GM19372 (cell line): ENCODE data around the gene EPHA1.
A peak's percentile ranks its signal among the peaks of the same experiment; 100 is the strongest.

ENCODE experiments used
- ATAC-seq: cut with Tn5 transposase; IDR thresholded peaks from one replicate; pipeline ENCODE4 v1.9.1; 2021; ENCODE audit warnings: mild to moderate bottlenecking, low read depth, moderate library complexity; ENCODE audit not compliant: unreplicated experiment

Gene EPHA1

GRCh38 chr7:143408686-143409561 is at the start of gene EPHA1:
Gene EPHA1, minus strand, starts transcription at chr7:143408856. Its CDS starts 51 bp downstream, at chr7:143408805.
- ATAC-seq = no peak

DNA sequence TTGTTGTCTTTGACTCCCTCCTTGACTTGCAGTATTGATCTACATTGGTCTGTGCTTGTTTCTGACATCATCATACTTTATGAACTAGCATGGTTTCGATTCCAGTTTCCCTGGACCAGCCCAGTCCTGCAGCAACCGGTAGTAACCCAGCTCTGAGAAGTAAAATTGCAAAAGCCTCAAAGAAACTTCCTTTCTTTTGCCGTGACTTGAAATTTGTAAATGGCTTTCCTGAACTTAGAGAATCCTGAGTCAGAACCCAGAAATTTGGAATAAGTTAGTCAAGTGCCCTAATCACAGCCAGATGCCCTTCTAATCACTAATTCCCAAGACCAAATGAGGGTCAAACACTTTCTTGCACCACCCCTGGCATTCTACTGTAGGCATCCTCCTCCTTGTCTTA is 49.6 kb upstream of the EPHA1 start:
- ATAC-seq = no peak

DNA sequence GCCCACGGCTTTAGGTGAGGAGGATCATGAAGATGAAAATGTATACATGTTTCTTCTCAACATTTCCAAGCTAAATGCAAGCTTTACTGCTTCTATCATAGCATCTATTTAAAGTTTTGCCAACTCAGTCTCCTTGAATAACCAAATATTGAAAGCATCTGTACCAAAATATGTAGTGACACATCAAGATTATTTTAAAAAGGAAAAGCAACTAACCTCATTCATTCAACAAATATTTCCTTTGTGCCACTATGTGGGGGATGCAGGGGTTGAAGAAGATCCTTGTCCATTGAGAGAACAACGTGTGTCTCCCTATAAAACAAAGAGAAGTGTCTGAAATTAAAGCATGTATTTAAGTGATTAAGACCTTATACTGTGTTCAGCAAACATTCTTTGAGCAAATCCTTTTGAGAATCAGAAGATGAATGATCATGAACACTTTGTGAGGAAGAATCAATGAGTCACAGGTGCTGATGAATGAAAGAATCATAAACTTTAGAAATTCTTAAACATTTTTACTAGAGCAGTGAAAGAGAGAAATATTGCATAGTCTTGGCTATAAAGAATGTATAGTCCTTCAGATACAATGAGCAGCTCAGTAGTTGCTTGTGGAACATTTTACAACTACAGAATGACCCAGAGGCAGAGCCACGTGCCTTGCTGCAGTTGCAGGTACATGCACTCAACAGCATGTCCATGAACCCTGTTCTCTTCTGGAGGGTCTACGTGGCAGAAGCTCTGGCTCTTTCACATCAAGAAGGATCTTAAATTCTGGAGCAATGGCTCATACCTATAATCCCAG is 48.5 kb upstream of the EPHA1 start:
- ATAC-seq = no peak

DNA sequence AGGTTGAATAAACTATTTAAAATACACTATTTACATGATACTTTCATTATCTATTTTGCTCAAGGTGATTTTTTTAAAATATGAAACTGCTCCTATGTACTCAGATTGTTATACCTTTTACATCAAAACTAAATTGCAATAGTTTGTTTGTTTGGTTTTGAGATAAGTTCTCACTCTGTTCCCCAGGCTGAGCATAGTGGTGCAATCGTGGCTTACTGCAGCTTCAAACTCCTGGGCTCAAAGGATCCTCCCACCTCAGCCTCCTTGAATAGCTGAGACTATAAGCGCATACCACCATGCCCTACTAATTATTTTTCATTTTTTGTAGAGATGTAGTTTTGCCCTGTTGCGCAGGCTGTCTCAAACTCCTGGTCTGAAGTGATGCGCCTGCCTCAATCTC is 47.3 kb upstream of the EPHA1 start:
- no peak for ATAC-seq

- ATAC-seq = no peak
Measured at GRCh38 chr7:143455491-143455890, 46.8 kb upstream of the EPHA1 start.

DNA sequence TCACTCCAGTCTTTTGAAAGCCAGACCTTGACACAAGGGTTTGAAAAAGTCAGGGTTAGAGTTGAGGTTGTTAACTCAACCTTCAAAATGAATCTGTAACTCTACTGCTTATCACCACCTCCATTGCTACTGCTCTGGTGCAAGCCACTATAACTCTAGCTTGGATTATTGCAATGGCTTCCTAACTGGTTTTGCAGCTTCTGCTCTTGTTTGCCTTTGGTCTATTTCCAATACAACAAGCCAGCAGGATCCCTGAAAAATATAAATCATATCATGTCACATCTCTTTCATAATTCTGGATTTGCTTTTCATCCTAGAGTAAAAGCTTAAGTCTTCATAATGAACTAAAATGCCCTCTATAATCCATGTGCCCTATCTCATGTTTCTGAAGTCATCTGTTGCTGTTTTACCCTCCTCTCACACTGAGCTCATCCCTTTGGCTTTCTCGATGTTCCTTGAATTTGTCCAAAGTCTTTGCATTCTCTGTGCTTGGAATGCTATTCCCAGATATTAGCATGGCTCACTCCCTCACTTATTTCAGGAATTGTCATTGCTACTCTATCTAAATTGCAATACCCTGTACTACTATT is 45.5 kb upstream of the EPHA1 start:
- ATAC-seq = no peak

- no peak for ATAC-seq
Measured at GRCh38 chr7:143452495-143452894, 43.8 kb upstream of the EPHA1 start.

DNA sequence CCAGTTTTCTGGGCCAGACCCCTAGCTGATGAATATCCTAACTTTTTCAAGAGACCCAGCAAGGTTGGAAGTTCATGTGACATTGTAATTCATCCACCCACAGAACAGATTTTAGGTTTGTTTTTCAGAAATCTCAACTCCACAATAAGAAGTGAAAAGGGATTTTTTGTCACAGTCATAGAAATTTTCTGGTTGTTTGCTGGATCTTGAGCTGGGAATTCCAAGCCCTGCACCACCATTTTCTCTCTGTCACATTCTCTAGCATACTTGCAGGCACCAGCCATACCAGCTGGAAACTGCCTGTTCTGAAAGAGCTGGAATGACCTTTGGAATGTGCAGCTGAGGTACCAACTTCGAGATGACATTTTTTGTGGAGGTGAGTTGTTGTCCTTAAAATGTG is 43.1 kb upstream of the EPHA1 start:
- ATAC-seq = no peak

DNA sequence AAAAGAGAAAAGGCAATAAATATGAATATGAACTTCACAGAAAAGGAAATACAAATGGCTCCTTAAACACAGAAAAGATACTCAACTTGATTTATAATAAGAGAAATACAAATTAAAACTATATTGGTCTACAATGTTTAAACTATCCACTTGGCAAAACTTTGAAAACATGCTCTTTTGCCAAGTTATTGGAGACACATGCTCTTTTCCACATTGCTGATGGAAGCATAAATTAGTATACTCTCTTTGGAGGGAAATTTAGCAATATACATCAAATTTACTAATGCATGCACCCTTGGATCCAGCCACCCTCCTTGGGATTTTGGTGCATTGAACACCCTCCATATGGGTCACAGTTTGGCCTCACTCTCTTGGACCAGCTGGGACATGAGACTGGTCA is 42.5 kb upstream of the EPHA1 start:
- no peak for ATAC-seq

GRCh38 chr7:143449793-143450192 is 41.1 kb upstream of the EPHA1 start:
- ATAC-seq = no peak

- ATAC-seq = no peak
Measured at GRCh38 chr7:143448429-143448828, 39.8 kb upstream of the EPHA1 start.

DNA sequence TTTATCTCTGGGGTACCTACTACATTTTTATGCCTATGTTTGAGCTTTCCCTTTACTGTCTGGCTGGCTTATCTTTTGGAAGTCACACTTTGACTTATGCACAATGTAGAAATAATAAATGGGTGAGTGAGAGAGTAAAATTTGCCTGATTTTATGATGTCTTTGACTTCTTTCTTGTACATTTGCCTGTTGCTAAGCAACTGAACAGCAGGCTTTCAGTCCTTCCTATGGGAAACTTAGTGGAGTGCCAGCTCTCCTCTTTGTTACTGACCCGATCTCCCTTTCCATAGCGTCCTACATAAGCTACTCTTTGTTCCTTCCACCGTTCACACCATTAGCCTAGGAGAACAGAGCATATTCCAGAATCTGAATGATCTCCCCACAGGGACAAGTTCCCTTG is 38.8 kb upstream of the EPHA1 start:
- no peak for ATAC-seq

- no peak for ATAC-seq
Measured at GRCh38 chr7:143444785-143445184, 36.1 kb upstream of the EPHA1 start.

GRCh38 chr7:143444063-143444782 is 35.6 kb upstream of the EPHA1 start:
- no peak for ATAC-seq

GRCh38 chr7:143443153-143443552 is 34.5 kb upstream of the EPHA1 start, which contains the start of gene TAS2R60:
Gene TAS2R60, plus strand, starts transcription at chr7:143443453. Its CDS starts 0 bp downstream, at chr7:143443453.
- ATAC-seq = no peak

DNA sequence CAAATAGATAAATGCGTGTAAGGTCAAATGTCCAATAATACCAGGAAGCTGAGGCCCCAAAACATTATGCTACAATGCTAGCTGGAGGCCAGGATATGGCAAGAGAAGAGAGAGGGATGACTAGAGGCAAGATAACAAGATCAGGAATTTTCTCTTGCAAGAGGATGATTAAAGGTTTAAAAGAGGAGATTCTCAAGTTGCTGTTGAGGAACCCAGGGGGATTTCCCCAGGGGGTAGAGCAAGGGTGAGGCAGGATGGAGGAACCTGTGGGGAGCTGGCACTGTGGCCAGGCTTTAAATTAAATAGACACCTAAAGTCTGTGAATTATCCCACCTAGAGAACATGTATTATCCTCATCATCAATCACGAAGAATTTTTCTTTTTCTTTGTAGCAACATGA is 31.2 kb upstream of the EPHA1 start:
- no peak for ATAC-seq

- no peak for ATAC-seq
Measured at GRCh38 chr7:143437578-143437977, 28.9 kb upstream of the EPHA1 start.

DNA sequence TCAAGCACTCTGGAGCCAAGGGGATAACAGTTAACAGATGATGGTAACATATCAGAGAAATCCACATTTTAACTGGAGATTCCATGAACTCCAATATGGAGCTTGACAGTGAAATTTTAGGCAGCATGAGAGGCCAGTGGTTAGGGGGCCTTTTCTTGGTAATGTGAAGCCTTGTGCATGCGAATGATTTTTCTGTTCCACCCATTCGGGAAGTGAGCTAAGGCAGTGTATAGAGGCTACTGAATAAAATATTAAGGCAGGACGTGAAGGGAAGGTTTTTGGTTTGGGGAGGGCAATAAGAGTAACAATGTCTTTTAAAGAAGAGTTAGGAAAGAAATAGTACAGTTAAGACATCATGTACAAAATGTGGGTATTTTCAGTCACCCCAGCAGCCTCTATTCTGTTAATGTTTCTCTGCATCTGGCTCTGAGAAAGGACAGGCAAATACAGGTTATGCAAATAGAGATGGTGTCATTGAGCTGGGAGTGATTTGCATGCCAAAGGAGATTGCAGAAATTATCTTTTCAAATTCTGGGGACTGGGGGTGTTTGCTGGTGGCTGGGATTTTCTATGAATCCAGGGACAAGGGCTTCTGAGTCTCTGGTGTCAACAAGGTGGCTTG is 27.8 kb upstream of the EPHA1 start:
- ATAC-seq = peak; percentile 47

DNA sequence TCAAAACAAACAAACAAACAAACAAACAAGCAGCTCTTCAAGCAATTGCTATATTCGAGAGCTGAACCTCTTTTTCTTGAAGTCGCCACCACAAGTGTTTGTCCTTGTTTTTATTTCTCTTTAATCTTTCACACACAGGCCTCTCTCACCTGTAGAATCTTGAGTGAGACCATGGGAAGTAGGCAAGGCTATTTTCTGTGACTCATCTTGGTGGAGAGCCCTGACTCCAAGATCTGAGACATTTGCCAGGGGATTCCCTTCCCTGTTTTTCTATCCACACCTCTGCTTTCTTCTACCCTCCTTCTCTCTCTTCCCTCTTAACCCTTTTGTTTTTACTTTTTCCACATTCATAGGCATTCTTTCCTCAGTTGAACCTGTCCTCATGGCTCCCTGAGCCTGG is 26.6 kb upstream of the EPHA1 start:
- no peak for ATAC-seq

GRCh38 chr7:143434660-143435059 is 26.0 kb upstream of the EPHA1 start:
- no peak for ATAC-seq
